Heart left ventricle (tissue), 16 donors: ENCODE results near the gene RBM33. TPM values are rescaled to one million over a fixed set of nuclear protein-coding genes. Genes with fewer than 3 reads are reported as not detected.

ENCODE experiments used
- ATAC-seq, 4 donors: fragments of 200-7000 bp; cut with Tn5 transposase; one replicate each; pipeline ENCODE4 v1.9.1; 2020 to 2022; ENCODE audit warnings: moderate library complexity in 4 of 4, mild to moderate bottlenecking in 3 of 4, moderate number of reproducible peaks in 1 of 4
- DNase-seq, 5 donors: peaks; one replicate each; pipeline ENCODE4 v3.0.0-alpha.2; 2020
- H3K27ac ChIP-seq, 12 donors: fragments of 200-600 bp; sonication (generic) in 4 of 12; one replicate each; pipeline versions ENCODE4 v1.5.0 to v1.8.0; 2016 to 2022; ENCODE audit warnings: mild to moderate bottlenecking in 2 of 12
- H3K27me3 ChIP-seq, 9 donors: fragments of 200-600 bp; sonication (generic) in 2 of 9; one replicate each; pipeline versions ENCODE4 v1.5.1 to v1.8.0; 2016 to 2022; ENCODE audit warnings: mild to moderate bottlenecking in 3 of 9
- H3K36me3 ChIP-seq, 9 donors: fragments of 200-600 bp; sonication (generic) in 2 of 9; one replicate each; pipeline versions ENCODE4 v1.5.0 to v1.8.0; 2018 to 2022; ENCODE audit warnings: mild to moderate bottlenecking in 2 of 9
- H3K4me1 ChIP-seq, 12 donors: fragments of 200-600 bp; sonication (generic) in 4 of 12; one replicate each; pipeline versions ENCODE4 v1.5.0 to v1.8.0; 2016 to 2022; ENCODE audit warnings: mild to moderate bottlenecking in 3 of 12
- H3K4me3 ChIP-seq, 12 donors: fragments of 200-600 bp; sonication (generic) in 4 of 12; one replicate each; pipeline versions ENCODE4 v1.5.0 to v1.8.0; 2017 to 2022; ENCODE audit warnings: mild to moderate bottlenecking in 9 of 12, moderate library complexity in 4 of 12
- H3K9me3 ChIP-seq, 12 donors: fragments of 200-600 bp; sonication (generic) in 4 of 12; one replicate each; pipeline versions ENCODE4 v1.5.0 to v1.8.0; 2016 to 2022; ENCODE audit warnings: mild to moderate bottlenecking in 1 of 12
- POLR2A ChIP-seq, 2 donors: fragments of 450-650 bp; IDR thresholded peaks; one replicate each; pipeline ENCODE4 v1.6.1; 2017; ENCODE audit warnings: antibody characterized with exemption in 2 of 2, mild to moderate bottlenecking in 2 of 2, moderate library complexity in 2 of 2
- WGBS, 4 donors: extraction: QIAGEN DNeasy Blood & Tissue Kit in 2 of 4; methylation state at CpG; one replicate each; pipeline versions ENCODE4 v1.1.5 to v1.1.7; 2013 to 2018; 5-methylcytosine and 5-hydroxymethylcytosine counted together
- intact Hi-C, 10 donors: fragments of 100-400 bp; cut with DNase I; formaldehyde crosslinking; loops; one replicate each; pipeline versions ENCODE4 v1.11.1 to v1.14.2; 2022
- polyA plus RNA-seq, 2 donors: library from polyadenylated mRNA; stranded (reverse); fragments of 200-250 nt; gene quantifications; one replicate each; pipeline ENCODE4 v1.2.3, GENCODE V29; 2013
- total RNA-seq, 9 donors: library from RNA; depleted of rRNA in 2 of 9; stranded (reverse); fragments of >200 nt in 2 of 9; fragmentation: NEBNext Ultra II Directional in 3 of 9; extraction: Animal tissue kit (Norgen Biotek cat#: 25700) in 3 of 9; gene quantifications; one replicate each; pipeline versions ENCODE4 v1.1.0 to v1.2.4, GENCODE V29; 2016 to 2023
- TF ChIP-seq, protein P1 (sequence below), 12 donors: fragments of 200-600 bp; sonication (generic) in 4 of 12; IDR thresholded peaks; one replicate each; pipeline versions ENCODE4 v1.5.0 to v1.8.0; 2018 to 2022; ENCODE audit warnings: antibody characterized with exemption in 12 of 12, mild to moderate bottlenecking in 5 of 12
- donor health status: ischemic (EF 13 %, LVEDD 7.1; RV severe dilation, severe dysfunction).
- donor health status: healthy with polysubstance abuse.
- donor health status: DM: no; HTN: yes; CAD: no.
- donor health status: DM: no; HTN: no; CAD: no.
- donor health status: ischemic (EF 25% LVEDD 6.9; RV normal size, moderate dysfunction).
- donor health status: ischemic (EF 25% LVEDD 5.7; RV mildly dilated, moderate dysfunction).
- donor health status: healthy.
- donor health status: DM: yes; HTN: yes; CAD: no.
- donor health status: ischemic (EF 35%, LVEDD 5.7; RV mildly dilated, moderate dysfunction).
- donor health status: nonischemic (EF 11% LVEDD 7.7; RV severe dilation, severe dysfunction).
- donor health status: DM: yes; HTN: yes; CAD: no.
- donor health status: PGD.
- donor health status: ischemic (EF 29% LVEDD 5.4; RV normal size, mild dysfunction).
- donor health status: nonischemic (EF 23%, LVEDD 6.1; RV moderate dilation, normal function).

Gene RBM33
- total and polyA plus RNA-seq, 11 donors = 13.1 to 40.8 (median 30.2) TPM

DNA sequence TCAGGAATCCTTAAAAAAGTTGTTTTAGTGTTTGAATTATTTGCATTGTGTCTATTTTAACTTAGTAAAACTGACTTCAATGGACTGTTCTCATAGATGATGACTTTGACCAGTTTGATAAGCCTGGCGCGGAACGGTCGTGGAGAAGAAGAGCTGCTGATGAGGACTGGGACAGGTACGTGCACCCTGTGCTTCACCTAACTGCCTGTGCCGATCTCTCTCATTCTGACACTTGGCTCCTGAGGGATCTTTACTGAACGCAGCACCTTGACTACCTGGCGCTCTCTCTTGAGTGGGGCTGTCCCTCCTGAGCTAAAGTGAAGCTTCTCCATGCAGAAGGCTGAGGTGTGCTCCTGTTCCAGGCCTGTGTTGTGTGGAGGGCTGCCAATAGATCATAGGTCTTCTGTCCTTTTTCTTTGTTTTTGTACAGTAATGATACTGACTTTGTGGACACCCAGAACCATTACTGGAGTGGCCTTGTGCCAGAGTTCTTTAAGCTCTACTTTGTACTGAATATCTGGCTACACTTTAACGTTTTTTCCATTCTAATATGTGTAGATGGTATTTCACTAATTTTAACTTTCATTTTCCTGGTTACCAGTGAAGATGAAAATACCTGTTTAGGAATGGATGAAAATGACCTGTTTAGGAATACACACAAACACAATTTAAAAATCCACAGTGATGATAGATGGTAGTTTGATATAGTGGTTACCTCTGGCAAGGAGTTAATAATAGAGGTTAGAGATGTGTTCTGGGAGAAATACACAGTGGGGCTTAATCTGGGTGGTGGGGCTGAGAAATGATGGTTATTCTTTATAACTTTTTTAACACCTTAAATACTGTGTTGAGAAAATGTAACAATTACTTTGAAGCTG lies 20.9 kb downstream of the RBM33 start:
- Histone ChIP-seq H3K9me3 (peaks cover 0 to 5% (median 0%) of the 10 kb centered on the region in 12 donors), H3K36me3 (peaks cover 0 to 25% (median 16%) of the 10 kb centered on the region in 9 donors), H3K27me3 (no peaks in the 10 kb centered on the region), H3K27ac (no peak overlapping the region), H3K4me3 (no peak overlapping the region), H3K4me1 (peaks cover 0 to 71% (median 36%) of the 10 kb centered on the region in 12 donors)
- no peak for ATAC-seq
- no peak for DNase-seq
- intact Hi-C loops = no loop called here
- WGBS, 4 donors = 86 to 90% (median 87%) methylated on average over 9 of the region's 9 CpGs
- TF ChIP-seq, protein P1, sequence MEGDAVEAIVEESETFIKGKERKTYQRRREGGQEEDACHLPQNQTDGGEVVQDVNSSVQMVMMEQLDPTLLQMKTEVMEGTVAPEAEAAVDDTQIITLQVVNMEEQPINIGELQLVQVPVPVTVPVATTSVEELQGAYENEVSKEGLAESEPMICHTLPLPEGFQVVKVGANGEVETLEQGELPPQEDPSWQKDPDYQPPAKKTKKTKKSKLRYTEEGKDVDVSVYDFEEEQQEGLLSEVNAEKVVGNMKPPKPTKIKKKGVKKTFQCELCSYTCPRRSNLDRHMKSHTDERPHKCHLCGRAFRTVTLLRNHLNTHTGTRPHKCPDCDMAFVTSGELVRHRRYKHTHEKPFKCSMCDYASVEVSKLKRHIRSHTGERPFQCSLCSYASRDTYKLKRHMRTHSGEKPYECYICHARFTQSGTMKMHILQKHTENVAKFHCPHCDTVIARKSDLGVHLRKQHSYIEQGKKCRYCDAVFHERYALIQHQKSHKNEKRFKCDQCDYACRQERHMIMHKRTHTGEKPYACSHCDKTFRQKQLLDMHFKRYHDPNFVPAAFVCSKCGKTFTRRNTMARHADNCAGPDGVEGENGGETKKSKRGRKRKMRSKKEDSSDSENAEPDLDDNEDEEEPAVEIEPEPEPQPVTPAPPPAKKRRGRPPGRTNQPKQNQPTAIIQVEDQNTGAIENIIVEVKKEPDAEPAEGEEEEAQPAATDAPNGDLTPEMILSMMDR (IDR thresholded peaks at IDR 0.05) = no peak
- no peak for TF ChIP-seq POLR2A (IDR thresholded peaks at IDR 0.05)

DNA sequence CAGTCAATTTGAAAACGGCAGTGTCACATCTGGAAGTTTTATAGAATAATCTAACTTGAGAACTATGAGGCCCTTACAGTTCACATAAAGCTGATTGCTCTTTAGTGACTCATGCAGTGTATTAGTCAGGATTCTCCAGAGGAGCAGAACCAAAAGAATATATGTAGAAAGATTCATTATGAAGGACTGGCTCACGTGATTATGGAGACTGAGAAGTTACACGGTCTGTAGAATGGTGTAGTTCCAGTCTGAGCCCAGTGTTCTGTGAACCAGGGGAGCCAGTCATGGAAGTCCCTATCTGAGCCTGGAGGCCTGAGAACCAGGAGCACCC lies 21.5 kb downstream of the RBM33 start:
- Histone ChIP-seq H3K36me3 (peaks cover 0 to 25% (median 16%) of the 10 kb centered on the region in 9 donors), H3K9me3 (no peaks in the 10 kb centered on the region), H3K4me3 (no peak overlapping the region), H3K27me3 (no peaks in the 10 kb centered on the region), H3K4me1 (peaks cover 0 to 72% (median 41%) of the 10 kb centered on the region in 12 donors), H3K27ac (no peak overlapping the region)
- TF ChIP-seq POLR2A (IDR thresholded peaks at IDR 0.05) = no peak
- TF ChIP-seq, protein P1 (IDR thresholded peaks at IDR 0.05) = no peak
- 78 to 92% (median 79%) methylated on average over 3 of the region's 3 CpGs for WGBS, 4 donors
- DNase-seq = no peak
- intact Hi-C loops = no loop called here
- ATAC-seq = peak in 1 of 4 donors; percentile 39

DNA sequence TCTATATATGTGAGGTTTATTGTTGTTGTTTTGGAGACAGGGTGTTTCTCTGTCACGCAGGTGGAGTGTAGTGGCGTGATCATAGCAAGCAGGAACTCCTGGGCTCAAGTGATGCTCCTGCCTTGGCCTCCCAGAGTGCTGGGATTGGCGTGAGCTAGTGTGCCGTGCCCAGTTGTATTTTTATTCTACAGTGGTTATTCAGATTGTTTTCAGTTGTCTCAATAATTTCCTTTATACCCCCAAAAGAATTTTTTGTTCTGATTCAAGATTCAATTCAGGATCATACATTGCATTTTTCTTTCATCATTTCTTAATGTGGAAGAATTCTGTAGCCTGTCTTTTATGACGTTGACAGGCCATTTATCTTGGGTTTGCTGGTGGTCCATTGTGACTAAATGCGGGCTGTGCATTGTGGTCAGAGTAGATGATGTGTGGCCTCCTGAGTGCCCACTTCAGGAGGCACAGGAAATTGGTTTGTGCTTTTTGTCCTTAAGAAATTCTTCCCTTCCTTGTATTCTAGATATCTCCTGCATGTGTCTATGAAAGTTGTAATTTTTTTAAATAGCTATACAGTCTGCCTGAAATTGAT lies 22.9 kb downstream of the RBM33 start:
- intact Hi-C loops = no loop called here
- Histone ChIP-seq H3K4me1 (peaks cover 0 to 63% (median 38%) of the 10 kb centered on the region in 12 donors), H3K36me3 (peaks cover 0 to 25% (median 16%) of the 10 kb centered on the region in 9 donors), H3K27me3 (no peaks in the 10 kb centered on the region), H3K27ac (no peak overlapping the region), H3K9me3 (no peaks in the 10 kb centered on the region), H3K4me3 (no peak overlapping the region)
- no peak for ATAC-seq
- no peak for DNase-seq
- TF ChIP-seq, protein P1 (IDR thresholded peaks at IDR 0.05) = no peak
- no peak for TF ChIP-seq POLR2A (IDR thresholded peaks at IDR 0.05)
- 84 to 86% (median 85%) methylated on average over 6 of the region's 6 CpGs for WGBS, 4 donors
